ENCODE measurements around the gene PLA2R1. TPM values are rescaled to one million over a fixed set of nuclear protein-coding genes. Genes with fewer than 3 reads are reported as not detected.
"Not testable (repeated sequence)": the region's sequence is repeated elsewhere in the genome, so short reads cannot be mapped to it uniquely, and the experiment has no call there.

The PLA2R1 gene
- total and polyA plus RNA-seq, 4 experiments from 2014 or later = not detected

- H3K27me3 Mint-ChIP-seq = no peaks in the 10 kb centered on the region
- no peak overlapping the region for H3K4me3 Mint-ChIP-seq
- H3K27ac Mint-ChIP-seq = no peak overlapping the region
- Histone ChIP-seq H3K36me3 (ENCODE audit: insufficient read depth, low read length) (no peaks in the 10 kb centered on the region), H3K4me3 (ENCODE audit: low read length in 2 of 2) (no peak overlapping the region), H3K4me1 (ENCODE audit: insufficient read depth, low read length) (no peaks in the 10 kb centered on the region), H3K27me3 (ENCODE audit: insufficient read depth, low read length) (no peaks in the 10 kb centered on the region), H3K27ac (ENCODE audit: low read depth, low read length) (no peak overlapping the region), H3K9me3 (ENCODE audit: control insufficient read depth in 1 of 2, low read length in 2 of 2) (no peaks in the 10 kb centered on the region)
- DNase-seq = peak in 3 of 5 donors; percentile 1 to 5 (median 3)
- H3K4me1 Mint-ChIP-seq = no peaks in the 10 kb centered on the region
- intact Hi-C loops (cut with micrococcal nuclease) = loop anchor here (5.0 kb wide), 1 partner anchor 1066 kb away; no protein-coding TSS in a partner anchor
- CTCF ChIA-PET (ENCODE audit: partially characterized antibody) = interaction anchor here (0.8 kb wide), 1 partner anchor 1066 kb away, joined by 4 read pairs; no protein-coding TSS in a partner anchor
- POLR2A ChIA-PET (ENCODE audit: partially characterized antibody) = no interaction called here
- H3K9me3 Mint-ChIP-seq = no peaks in the 10 kb centered on the region
- H3K36me3 Mint-ChIP-seq = no peaks in the 10 kb centered on the region
Measured at GRCh38 chr2:159968279-159968900, 94.0 kb downstream of the PLA2R1 start.

- Mint-ChIP-seq H3K9me3 (no peaks in the 10 kb centered on the region), H3K4me1 (no peaks in the 10 kb centered on the region), H3K27ac (no peak overlapping the region), H3K27me3 (peaks cover 6 to 9% of the 10 kb centered on the region in 2 donors), H3K36me3 (no peaks in the 10 kb centered on the region), H3K4me3 (no peak overlapping the region)
- H3K9me3 ChIP-seq (ENCODE audit: control insufficient read depth in 1 of 2, low read length in 2 of 2) = no peaks in the 10 kb centered on the region
- intact Hi-C loops (cut with micrococcal nuclease) = no loop called here
- H3K4me1 ChIP-seq (ENCODE audit: insufficient read depth, low read length) = no peaks in the 10 kb centered on the region
- CTCF ChIA-PET (ENCODE audit: partially characterized antibody) = no interaction called here
- H3K27ac ChIP-seq (ENCODE audit: low read depth, low read length) = no peak overlapping the region
- POLR2A ChIA-PET (ENCODE audit: partially characterized antibody) = no interaction called here
- H3K27me3 ChIP-seq (ENCODE audit: insufficient read depth, low read length) = no peaks in the 10 kb centered on the region
- DNase-seq = no peak
- no peak overlapping the region for H3K4me3 ChIP-seq (ENCODE audit: low read length in 2 of 2)
- no peaks in the 10 kb centered on the region for H3K36me3 ChIP-seq (ENCODE audit: insufficient read depth, low read length)
Measured at GRCh38 chr2:159963700-159964099, 98.7 kb downstream of the PLA2R1 start.

DNA sequence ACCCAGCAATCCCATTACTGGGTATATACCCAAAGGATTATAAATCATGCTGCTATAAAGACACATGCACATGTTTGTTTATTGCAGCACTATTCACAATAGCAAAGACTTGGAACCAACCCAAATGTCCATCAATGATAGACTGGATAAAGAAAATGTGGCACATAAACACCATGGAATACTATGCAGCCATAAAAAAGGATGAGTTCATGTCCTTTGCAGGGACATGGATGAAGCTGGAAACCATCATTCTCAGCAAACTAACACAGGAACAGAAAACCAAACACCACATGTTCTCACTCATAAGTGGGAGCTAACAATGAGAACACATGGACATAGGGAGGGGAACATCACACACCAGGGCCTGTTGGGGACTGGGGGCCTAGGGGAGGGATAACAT is 99.9 kb downstream of the PLA2R1 start:
- H3K27me3 ChIP-seq (ENCODE audit: insufficient read depth, low read length); POLR2A ChIA-PET (ENCODE audit: partially characterized antibody); H3K9me3 Mint-ChIP-seq; DNase-seq; H3K4me3 ChIP-seq (ENCODE audit: low read length in 2 of 2); H3K9me3 ChIP-seq (ENCODE audit: control insufficient read depth in 1 of 2, low read length in 2 of 2); intact Hi-C loops (cut with micrococcal nuclease); H3K36me3 ChIP-seq (ENCODE audit: insufficient read depth, low read length); H3K4me1 Mint-ChIP-seq; H3K27ac Mint-ChIP-seq; CTCF ChIA-PET (ENCODE audit: partially characterized antibody); H3K4me1 ChIP-seq (ENCODE audit: insufficient read depth, low read length); H3K36me3 Mint-ChIP-seq; H3K27ac ChIP-seq (ENCODE audit: low read depth, low read length); H3K4me3 Mint-ChIP-seq: not testable (repeated sequence)
- peaks cover 6 to 12% of the 10 kb centered on the region in 2 donors for H3K27me3 Mint-ChIP-seq

- Mint-ChIP-seq H3K4me3 (no peak overlapping the region), H3K36me3 (no peaks in the 10 kb centered on the region), H3K9me3 (no peaks in the 10 kb centered on the region), H3K27me3 (peaks cover 6 to 12% of the 10 kb centered on the region in 2 donors), H3K27ac (no peak overlapping the region), H3K4me1 (no peaks in the 10 kb centered on the region)
- CTCF ChIA-PET (ENCODE audit: partially characterized antibody) = no interaction called here
- Histone ChIP-seq H3K4me1 (ENCODE audit: insufficient read depth, low read length) (no peaks in the 10 kb centered on the region), H3K9me3 (ENCODE audit: control insufficient read depth in 1 of 2, low read length in 2 of 2) (no peaks in the 10 kb centered on the region), H3K27ac (ENCODE audit: low read depth, low read length) (no peak overlapping the region), H3K36me3 (ENCODE audit: insufficient read depth, low read length) (no peaks in the 10 kb centered on the region), H3K4me3 (ENCODE audit: low read length in 2 of 2) (no peak overlapping the region), H3K27me3 (ENCODE audit: insufficient read depth, low read length) (no peaks in the 10 kb centered on the region)
- no peak for DNase-seq
- intact Hi-C loops (cut with micrococcal nuclease) = no loop called here
- POLR2A ChIA-PET (ENCODE audit: partially characterized antibody) = no interaction called here
Measured at GRCh38 chr2:159961451-159961850, 101.0 kb downstream of the PLA2R1 start.

DNA sequence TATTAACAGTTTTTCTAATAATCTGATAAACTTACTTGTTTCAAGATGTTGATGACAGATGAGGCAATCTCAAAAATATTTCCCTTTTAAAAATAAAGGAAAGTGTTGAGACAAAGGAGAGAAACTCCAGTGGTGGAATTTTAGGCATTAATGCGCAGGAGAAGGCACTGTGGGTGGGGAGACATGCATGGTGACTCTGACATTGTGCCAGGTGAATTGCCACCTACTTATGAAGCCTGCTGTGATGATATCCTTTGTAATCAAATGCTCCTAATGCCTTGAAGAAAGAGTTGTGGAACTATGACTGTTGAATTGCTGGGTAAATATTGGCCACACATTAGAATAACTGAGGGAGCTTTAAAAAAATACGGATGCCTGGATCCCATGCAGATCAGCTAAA is 101.4 kb downstream of the PLA2R1 start:
- Mint-ChIP-seq H3K36me3 (no peaks in the 10 kb centered on the region), H3K27ac (no peak overlapping the region), H3K27me3 (peaks cover 6 to 12% of the 10 kb centered on the region in 2 donors), H3K9me3 (no peaks in the 10 kb centered on the region), H3K4me3 (no peak overlapping the region), H3K4me1 (no peaks in the 10 kb centered on the region)
- no peaks in the 10 kb centered on the region for H3K4me1 ChIP-seq (ENCODE audit: insufficient read depth, low read length)
- no peak overlapping the region for H3K27ac ChIP-seq (ENCODE audit: low read depth, low read length)
- no peaks in the 10 kb centered on the region for H3K9me3 ChIP-seq (ENCODE audit: control insufficient read depth in 1 of 2, low read length in 2 of 2)
- ChIA-PET POLR2A (ENCODE audit: partially characterized antibody) (no interaction called here), CTCF (ENCODE audit: partially characterized antibody) (no interaction called here)
- DNase-seq = no peak
- H3K36me3 ChIP-seq (ENCODE audit: insufficient read depth, low read length) = no peaks in the 10 kb centered on the region
- H3K4me3 ChIP-seq (ENCODE audit: low read length in 2 of 2) = no peak overlapping the region
- intact Hi-C loops (cut with micrococcal nuclease) = no loop called here
- H3K27me3 ChIP-seq (ENCODE audit: insufficient read depth, low read length) = no peaks in the 10 kb centered on the region

DNA sequence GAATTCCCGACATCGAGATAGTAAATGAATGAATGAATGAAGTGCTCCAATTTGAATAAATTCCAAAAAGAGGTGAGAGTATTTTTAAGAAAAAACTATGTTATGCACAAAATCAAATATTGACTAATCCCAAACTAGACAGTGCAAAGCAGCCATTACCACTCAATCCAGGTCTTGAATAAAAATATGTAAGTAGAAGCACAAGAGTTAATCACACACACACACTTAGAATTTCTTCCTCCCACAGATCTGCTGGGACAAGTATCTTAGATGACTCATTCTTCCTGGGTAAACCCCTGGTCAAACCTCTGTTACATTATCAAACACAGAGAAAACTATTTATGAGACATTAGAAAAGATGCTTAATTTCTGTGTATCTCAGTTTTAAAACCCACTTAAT is 102.0 kb downstream of the PLA2R1 start:
- no peaks in the 10 kb centered on the region for H3K36me3 ChIP-seq (ENCODE audit: insufficient read depth, low read length)
- no peak overlapping the region for H3K27ac ChIP-seq (ENCODE audit: low read depth, low read length)
- no peaks in the 10 kb centered on the region for H3K27me3 ChIP-seq (ENCODE audit: insufficient read depth, low read length)
- no peaks in the 10 kb centered on the region for H3K4me1 ChIP-seq (ENCODE audit: insufficient read depth, low read length)
- POLR2A ChIA-PET (ENCODE audit: partially characterized antibody) = no interaction called here
- H3K27me3 Mint-ChIP-seq = peaks cover 6 to 12% of the 10 kb centered on the region in 2 donors
- no peak overlapping the region for H3K27ac Mint-ChIP-seq
- no peak overlapping the region for H3K4me3 ChIP-seq (ENCODE audit: low read length in 2 of 2)
- DNase-seq = no peak
- no peak overlapping the region for H3K4me3 Mint-ChIP-seq
- H3K36me3 Mint-ChIP-seq = no peaks in the 10 kb centered on the region
- H3K4me1 Mint-ChIP-seq = no peaks in the 10 kb centered on the region
- no peaks in the 10 kb centered on the region for H3K9me3 Mint-ChIP-seq
- CTCF ChIA-PET (ENCODE audit: partially characterized antibody) = no interaction called here
- intact Hi-C loops (cut with micrococcal nuclease) = no loop called here
- no peaks in the 10 kb centered on the region for H3K9me3 ChIP-seq (ENCODE audit: control insufficient read depth in 1 of 2, low read length in 2 of 2)

GRCh38 chr2:159959136-159959535 is 103.3 kb downstream of the PLA2R1 start:
- ChIA-PET POLR2A (ENCODE audit: partially characterized antibody) (no interaction called here), CTCF (ENCODE audit: partially characterized antibody) (no interaction called here)
- intact Hi-C loops (cut with micrococcal nuclease) = no loop called here
- H3K27ac Mint-ChIP-seq = no peak overlapping the region
- H3K4me1 ChIP-seq (ENCODE audit: insufficient read depth, low read length) = no peaks in the 10 kb centered on the region
- no peak overlapping the region for H3K27ac ChIP-seq (ENCODE audit: low read depth, low read length)
- H3K9me3 Mint-ChIP-seq = no peaks in the 10 kb centered on the region
- no peak overlapping the region for H3K4me3 ChIP-seq (ENCODE audit: low read length in 2 of 2)
- H3K27me3 ChIP-seq (ENCODE audit: insufficient read depth, low read length) = no peaks in the 10 kb centered on the region
- no peaks in the 10 kb centered on the region for H3K9me3 ChIP-seq (ENCODE audit: control insufficient read depth in 1 of 2, low read length in 2 of 2)
- H3K36me3 ChIP-seq (ENCODE audit: insufficient read depth, low read length) = no peaks in the 10 kb centered on the region
- no peak for DNase-seq
- H3K4me3 Mint-ChIP-seq = no peak overlapping the region
- H3K4me1 Mint-ChIP-seq = no peaks in the 10 kb centered on the region
- H3K27me3 Mint-ChIP-seq = peaks cover 6 to 13% of the 10 kb centered on the region in 2 donors
- H3K36me3 Mint-ChIP-seq = no peaks in the 10 kb centered on the region

Measured in CD4-positive, alpha-beta memory T cell (primary cell).